GM11168 (cell line): ENCODE results near the gene CCDC78.

Experiments
- in situ Hi-C: fragments of 300-500 bp; cut with MboI; formaldehyde crosslinking; loops from one replicate; pipeline ENCODE4 v1.12.0; 2022; ENCODE audit warnings: low sequenced_read_pairs; ENCODE audit not compliant: unreplicated experiment

Gene CCDC78

DNA sequence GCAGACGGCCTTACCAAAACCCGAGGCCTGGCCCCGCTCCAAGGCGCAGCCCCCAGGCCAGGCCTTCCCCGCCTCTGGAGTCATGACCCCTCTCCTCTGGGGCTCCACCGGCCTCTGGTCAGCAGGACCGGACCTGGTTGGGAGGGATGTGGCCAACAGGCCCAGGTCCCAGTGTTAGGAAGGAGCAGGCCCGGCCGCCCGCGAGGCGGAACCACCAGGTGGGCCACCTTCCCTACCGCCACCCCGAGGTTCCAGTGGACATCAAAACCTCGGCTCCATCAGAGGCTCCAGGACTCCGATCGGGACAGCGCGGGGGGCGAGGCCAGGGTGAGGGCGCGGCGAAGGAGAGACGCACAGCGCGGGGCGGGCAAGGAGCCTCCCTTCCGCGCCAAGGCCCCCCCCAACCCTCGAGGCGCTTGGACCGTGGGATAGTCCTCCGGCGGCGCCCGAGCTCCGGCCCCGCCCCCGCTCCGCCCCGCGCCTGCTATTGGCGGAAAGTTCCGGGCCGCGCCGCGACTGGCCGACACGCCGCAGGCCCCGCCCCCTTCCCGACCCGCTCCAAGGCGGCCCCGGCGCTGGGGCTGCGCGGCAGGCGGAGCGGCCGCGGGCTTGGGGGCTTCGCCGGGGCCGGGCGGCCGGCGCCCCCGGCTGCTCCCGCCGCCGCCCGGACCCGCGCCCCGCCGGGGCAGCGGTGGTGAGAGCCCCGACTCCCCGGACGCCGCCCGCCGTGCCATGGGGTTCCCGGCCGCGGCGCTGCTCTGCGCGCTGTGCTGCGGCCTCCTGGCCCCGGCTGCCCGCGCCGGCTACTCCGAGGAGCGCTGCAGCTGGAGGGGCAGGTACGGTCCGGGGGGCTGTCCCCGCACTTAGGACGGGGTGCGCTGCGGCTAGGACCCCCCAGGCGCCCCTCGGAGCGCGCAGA is 11.4 kb downstream of the CCDC78 start, which contains the start of gene METRN:
TSS of gene METRN (plus strand) at position 561 of the 919 bp plus-strand sequence. CDS start at position 733, 172 bp downstream.
- in situ Hi-C loops, result loop anchor here (5.0 kb wide), 1 partner anchor 72 kb away; the partner anchor contains the start of genes CHTF18 and RPUSD1

DNA sequence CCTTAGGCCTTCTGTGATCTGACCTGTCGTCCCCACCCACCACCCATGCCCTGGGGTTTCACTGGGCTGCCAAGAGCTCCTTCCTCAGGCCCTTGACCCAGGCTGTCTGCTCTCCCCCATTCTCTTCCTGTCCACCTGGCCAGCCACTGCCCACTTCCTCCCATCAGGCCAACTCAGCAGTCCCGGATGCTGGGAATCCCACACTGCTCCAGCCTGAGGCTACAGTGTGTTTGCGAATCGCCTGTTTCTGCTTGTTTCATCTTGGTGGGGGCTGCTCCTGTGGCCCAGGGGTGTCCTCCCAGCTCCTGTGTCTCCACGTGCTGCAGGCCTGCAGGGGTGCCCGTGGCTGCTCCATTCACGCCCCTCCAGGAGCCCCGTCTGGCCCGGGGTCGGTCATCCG is 12.2 kb downstream of the CCDC78 start:
- in situ Hi-C loops, result loop anchor here (5.0 kb wide), 1 partner anchor 73 kb away; the partner anchor contains the start of genes CHTF18 and RPUSD1

DNA sequence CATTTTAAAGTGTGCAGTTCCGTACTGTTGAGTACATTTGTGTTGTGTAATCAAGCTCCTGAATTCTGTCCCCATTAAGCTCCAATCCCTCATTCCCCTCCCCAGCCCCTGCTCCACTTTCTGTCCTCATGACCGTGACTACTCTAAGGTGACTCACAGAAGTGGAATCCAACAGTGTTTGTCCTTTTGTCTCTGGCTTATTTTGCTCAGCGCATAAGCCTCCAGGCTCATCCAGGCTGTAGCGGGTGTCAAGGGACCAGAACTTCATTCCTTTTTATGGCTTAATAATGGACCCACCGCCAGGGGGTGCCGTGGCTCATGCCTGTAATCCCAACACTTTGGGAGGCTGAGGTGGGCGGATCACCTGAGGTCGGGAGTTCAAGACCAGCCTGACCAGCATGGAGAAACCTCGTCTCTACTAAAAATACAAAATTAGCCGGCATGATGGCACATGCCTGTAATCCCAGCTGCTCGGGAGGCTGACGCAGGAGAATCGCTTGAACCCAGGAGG is 13.4 kb downstream of the CCDC78 start:
- in situ Hi-C loops, result loop anchor here (5.0 kb wide), 1 partner anchor 75 kb away; the partner anchor contains the start of genes CHTF18 and RPUSD1

DNA sequence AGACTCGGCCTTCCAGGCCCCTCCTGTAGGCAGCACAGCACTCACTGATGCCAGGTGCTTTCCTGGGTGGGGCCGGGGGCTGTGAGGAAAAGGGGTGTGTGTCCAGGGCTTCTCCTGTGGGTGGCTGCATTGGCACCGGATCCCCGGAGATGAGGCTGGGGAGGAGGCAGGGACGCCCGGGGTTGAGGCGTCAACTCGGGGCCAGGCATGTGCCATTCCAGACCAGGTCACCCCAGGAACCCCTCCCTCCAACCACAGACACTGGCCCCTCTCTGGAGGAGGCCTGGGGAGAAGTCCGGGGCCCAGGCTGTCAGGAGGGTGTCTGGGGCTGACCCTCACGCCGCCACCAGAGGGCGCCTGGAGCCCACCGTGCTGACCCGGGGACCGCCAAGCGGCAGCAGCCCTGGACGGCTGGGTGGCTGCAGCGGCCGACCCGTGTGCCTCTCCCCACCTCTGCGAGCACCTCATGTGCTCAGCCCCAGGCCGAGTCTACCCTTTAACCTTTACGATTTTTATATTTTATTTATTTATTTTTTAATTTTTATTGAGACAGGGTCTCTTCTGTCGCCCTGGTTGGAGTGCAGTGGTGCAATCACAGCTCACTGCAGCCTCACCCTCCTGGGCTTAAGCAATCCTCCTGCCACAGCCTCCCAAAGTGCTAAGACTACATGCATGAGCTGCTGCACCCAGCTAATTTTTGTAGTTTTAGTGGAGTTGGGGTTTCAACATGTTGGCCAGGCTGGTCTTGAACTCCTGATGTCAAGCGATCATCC is 14.5 kb downstream of the CCDC78 start:
- in situ Hi-C loops, result loop anchor here (5.0 kb wide), 1 partner anchor 76 kb away; the partner anchor contains the start of genes CHTF18 and RPUSD1

DNA sequence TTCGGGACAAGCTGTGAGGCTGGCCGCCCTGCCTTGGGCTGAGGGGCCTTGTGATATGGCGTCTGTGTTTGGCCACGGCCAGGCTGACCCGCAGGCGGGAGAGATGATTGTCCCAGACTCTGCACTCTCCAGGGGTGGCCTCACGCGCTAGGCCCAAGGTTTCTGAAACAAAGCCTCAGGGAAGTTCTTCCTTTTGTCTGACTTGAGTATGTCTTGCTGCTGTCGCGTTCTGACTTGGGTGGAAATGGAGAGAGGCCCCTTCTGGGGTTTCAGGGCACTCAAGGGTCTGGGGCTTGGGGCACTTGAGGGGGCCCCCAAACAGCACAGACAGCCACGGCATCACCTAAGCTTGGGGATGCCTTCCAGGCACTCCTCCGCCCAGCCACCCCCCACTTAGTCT is 15.2 kb downstream of the CCDC78 start:
- in situ Hi-C loops, result loop anchor here (5.0 kb wide), 1 partner anchor 76 kb away; the partner anchor contains the start of genes CHTF18 and RPUSD1

DNA sequence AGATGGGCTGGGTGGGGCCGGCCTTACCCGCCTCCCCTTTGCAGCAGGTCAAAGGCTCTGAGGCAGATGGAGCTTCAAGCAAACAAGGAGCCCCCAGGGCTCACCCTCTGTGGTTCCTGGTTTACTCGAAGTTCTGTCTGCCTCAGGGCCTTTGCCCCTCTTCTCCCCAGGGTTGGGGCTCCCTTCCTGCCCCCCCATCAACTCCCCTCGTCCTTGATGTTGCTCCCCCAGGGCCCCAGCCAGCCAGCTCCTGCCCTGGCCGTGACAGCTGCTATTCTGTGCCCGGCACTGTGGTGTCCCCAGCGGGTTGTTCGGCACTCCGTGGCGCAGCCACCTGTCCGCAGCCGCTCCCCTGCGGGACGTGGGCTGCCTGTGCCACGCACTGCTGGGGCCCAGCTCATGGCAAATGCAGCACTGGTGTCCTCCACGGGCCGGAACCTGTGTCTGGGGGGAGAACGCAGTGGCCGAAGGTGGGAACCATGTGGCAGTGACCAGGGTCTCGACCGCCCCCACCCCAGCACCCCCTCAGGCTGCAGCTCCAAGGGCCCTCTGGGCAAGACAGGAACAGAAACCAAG is 15.7 kb downstream of the CCDC78 start:
- in situ Hi-C loops, result loop anchor here (5.0 kb wide), 1 partner anchor 77 kb away; the partner anchor contains the start of genes CHTF18 and RPUSD1

DNA sequence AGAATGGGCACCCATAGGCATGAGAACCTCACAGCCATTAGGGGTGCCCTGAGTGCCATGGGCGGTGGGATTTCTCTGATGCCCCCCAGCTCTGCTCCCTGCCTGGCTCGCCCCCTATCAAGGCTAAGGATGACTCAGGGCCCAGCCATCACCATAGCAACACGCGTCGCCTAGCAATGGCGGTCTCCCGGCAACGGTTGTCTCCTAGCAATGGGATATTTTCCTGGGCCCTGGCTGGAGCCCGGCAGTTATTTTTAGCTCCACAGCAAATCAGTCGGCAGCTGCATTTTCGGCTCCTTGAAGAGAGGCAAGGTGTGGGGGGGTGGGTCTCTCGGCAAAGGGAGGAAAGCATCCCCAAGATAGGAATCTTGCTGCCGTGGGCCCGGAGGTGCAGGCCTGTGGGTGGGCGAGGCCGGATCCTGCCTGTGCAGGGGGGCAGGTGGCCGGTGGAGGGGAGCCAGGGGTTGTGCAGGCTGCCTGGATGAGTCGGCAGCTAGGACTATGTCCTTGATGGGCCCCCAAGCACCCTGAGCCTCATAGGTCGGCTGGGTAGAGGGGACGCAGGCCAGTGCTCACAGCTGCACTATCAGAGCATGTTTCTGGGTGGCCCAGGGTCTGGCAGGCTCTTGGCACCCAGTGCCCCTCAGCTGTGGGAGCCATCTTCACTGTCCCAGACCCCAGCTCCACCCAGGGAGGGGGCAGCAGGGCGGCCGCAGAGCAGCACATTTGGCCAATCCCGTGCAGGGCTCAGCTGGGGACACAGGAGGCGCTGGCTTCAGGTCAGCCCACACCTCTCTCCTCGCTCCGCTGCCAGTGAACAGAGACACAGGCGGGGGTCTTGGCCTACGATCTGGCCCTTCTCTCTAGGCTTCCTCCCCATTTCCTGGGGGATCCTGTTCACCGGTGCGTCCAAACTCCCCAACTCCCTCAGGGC is 16.4 kb downstream of the CCDC78 start:
- in situ Hi-C loops, result loop anchor here (5.0 kb wide), 1 partner anchor 77 kb away; the partner anchor contains the start of genes CHTF18 and RPUSD1

DNA sequence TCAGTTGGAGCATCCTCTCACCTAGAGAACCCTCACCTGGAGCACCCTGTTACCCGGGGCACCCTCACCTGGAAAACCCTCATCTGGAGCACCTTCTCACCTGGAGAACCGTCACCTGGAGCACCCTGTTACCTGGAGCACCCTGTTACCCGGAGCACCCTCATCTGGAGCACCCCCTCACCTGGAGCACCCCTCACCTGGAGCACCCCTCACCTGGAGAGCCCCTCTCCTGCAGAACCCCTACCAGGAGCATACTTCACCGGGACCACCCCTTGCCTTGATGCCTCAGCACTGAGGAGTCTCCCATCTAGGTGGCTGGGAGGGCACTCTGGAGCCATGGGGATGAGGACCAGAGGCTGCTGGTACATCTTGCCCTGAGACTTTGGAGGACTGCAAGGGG is 17.3 kb downstream of the CCDC78 start:
- in situ Hi-C loops, result no loop called here

DNA sequence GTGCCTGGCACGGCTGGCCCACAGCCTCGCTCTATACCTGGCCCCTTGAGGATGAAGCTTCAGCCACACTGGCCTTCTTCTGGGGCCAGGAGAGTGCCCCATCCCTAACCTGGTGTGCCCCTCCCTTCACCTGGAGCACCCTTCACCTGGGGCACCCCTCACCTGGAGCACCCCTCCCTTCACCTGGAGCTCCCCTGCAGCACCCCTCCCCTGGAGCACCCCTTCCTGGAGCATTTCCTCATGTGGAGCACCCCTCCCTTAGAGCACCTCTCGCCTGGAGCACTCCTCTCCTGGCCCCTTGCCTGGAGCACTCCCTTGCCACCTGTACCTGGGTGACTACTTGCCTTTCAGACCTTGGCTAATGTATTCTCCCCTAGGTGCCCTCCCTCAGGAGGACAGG is 18.2 kb downstream of the CCDC78 start:
- in situ Hi-C loops, result no loop called here

DNA sequence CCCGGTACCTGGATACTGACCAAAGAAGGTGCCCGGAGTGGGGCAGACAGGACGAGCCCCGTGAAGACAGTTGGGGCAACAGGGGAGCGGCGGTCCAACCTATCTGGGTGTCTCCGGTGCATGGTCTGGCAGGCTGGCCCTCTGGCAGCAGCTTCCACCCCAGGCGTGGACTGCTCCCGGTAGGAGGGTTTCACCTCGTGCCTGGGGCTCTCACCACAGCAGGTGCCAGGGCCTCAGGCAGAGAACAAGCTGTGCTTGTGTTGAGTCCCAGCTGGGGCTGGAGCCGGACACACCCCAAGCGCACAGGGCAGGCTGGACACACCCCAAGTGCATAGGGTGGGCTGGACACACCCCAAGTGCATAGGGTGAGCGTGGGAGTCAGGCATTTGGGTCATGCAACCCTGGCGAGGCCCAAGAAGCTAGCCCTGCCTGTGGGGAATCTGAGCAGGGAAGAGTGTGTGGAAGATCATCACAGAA is 19.1 kb downstream of the CCDC78 start:
- in situ Hi-C loops, result no loop called here

DNA sequence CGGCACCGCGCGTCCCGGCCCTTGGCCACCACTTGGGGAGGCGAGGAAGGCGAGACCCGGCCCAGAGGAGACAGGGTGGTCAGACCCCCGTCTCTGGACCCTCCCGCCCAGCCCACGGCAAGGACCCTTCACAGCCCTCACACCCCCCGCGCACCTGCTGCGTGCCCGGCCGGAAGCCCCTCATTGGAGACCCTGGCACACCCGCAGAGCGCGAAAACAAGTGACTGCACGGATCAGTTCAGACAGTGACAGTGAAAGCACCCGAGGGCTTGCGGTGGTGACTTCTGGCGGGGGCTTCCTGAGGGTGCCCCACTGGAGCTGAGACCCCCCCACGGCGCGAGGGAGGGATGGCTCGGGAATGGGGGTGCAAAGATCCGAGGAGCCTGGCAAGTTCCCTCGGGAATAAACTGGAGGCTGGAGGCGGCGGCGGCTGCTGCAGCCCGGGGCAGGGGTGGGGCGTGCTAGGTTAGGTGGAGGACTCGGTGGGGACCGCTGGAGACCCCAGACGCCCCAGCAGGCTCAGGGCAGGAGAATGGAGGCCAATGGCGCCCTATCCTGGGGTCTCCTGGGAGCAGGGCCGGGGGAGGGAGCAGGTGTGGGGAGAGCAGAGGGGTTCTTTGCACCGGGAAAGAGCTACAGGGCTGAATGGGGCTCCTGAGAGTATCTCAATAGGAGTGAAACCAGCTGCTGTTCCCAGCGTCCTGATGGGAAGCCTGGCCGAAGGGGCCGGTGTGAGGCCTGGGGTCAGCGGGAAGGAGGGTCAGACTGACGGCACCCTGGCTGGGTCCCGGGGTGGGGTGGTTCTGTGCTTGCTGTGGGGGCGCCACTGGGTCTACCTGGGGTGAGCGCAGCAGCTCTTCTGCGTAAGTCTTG is 19.8 kb downstream of the CCDC78 start:
- in situ Hi-C loops, result no loop called here

DNA sequence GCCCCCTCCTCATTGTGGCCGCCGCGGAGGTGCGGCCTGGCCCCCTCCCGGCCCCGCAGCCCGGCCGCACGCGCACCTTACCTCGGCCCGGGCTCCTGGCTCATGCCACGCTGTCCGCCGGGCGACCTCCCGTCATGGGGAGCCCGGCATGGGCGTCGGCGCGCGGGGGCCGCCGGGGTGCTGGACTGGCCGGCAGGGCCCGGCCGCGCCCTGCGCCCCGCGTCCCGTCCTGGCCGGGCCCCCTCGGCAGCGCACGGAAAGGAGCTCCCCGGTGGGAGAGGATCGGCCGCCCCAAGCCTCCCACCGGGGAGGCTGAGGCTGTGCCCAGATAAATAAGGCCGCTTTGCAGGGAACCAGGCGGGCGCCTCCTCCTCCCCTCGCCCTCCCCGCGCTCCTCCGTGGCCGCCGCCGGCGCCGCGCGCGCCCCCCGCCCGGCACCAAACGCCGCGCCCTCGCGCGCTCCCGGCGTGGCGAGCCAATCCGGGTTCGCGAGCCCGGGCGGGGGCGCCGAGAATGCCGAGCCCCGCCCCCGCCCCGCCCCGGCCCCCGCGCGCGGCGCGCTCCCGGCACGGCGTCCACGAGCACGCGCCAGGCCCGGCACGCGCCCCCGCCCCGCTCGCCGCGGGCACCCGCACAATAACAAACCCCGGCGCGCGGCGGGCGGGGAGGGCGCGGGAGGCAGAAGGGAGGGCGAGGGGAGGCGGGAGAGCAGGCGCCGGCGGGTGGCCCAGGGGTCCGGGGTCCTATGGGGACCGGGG is 20.6 kb downstream of the CCDC78 start, which contains the start of gene FBXL16:
TSS of gene FBXL16 (minus strand) at position 371 of the 758 bp plus-strand sequence. CDS start 8,396 bp downstream, outside the sequence.
- in situ Hi-C loops, result no loop called here

DNA sequence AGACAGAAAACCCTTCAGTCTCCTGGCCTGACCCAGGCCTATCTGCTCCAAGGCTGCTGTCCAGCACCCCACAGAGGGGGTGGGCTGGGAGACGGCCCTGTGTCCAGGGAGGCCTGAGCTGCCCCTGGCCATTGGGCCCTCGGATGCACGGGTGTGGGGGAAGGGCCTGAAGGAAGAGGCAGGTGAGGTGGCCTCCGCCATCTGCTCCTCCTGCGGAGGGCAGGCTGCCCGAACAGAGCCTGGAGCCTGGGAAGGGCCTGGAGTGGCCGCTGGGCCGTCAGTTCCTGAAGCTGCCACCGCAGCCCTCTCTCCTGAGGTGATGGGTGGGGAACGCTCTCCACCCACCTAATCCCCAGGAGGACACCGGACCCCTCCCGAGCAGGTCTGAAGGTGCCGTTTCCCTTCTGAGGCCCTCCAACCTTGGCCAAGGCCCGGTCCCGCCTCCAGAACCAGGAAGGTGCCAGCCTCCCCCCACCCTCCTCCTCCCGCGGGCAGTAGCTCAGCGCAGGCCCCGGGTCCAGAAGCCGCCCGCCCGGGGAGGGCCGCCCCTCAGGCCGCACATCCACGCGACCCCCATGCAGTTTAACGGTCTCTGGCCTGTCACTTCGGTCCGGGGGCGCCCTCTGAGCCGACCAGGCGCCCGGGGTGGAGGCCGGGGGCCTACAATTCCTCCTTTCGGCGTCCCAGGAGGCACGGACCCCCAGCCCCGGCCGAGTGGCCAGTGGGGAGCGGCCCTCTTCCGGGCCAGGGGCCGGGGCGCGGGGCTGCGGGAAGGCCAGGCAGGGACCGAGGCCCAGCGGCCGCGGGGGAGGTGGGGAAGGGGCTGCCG is 21.5 kb downstream of the CCDC78 start:
- in situ Hi-C loops, result no loop called here

DNA sequence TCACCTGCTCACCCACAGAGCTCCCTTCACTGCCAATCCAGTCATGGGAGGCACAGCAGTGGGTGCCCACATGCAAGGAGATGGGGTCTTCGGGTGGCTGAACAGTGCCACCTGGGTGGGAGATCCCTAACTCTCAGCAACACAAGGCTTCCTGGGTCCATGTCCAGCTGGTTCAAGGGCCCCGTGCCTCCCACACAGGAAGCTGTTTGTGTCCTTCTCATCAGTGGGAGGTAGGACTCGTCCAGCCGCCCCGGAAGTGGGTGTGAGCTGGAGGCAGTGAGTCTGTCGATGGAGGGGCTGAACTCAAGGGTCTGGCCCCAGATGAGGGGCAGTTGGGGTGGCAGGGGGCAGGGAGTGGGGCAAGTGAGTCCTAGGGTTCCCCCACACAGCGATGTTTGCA is 22.2 kb downstream of the CCDC78 start:
- in situ Hi-C loops, result no loop called here

DNA sequence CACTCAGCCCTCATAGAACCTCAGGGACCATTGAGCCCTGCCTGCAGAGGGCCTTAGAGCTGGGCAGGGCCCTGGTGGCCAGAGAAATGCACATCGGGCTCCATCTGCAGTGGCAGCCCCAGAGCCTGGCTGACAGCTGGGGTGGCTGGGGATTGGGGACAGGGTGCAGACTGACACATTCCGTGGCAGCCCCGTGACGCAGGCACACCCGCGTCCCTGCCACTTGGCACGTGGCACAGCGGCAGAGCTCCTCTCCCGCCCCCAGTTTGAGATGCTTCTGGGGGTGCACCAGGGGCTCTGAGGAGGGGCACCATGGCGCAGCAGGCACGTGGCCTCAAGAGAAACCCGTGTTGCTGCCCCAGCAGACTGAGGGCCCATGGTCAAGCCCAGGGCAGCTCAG is 22.8 kb downstream of the CCDC78 start:
- in situ Hi-C loops, result no loop called here

DNA sequence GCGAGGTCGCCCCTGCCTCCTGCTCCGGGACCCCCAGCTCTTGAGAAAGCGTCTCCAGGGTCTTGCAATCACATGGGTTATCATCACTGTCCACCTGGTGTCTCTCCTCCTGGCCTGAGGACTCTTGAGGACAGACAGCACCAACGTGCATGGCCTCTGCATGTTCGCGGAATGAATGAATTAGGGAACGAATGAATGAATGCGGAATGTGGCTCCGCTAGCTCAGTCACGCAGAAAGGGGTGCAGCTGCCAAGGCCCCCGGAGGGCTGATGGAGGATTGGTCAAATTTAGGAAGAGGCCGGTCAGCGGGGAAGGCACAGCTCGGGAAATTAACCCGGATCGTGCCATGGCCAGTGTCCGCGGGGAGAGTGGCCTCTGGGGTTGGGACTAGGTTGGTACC is 23.9 kb downstream of the CCDC78 start:
- in situ Hi-C loops, result no loop called here
